Measurements from ENCODE around the gene TMEM203. TPM values are rescaled to one million over a fixed set of nuclear protein-coding genes. Genes with fewer than 3 reads are reported as not detected.

The TMEM203 gene
- total RNA-seq, 1 experiment from 2014 or later: 50.6 TPM

DNA sequence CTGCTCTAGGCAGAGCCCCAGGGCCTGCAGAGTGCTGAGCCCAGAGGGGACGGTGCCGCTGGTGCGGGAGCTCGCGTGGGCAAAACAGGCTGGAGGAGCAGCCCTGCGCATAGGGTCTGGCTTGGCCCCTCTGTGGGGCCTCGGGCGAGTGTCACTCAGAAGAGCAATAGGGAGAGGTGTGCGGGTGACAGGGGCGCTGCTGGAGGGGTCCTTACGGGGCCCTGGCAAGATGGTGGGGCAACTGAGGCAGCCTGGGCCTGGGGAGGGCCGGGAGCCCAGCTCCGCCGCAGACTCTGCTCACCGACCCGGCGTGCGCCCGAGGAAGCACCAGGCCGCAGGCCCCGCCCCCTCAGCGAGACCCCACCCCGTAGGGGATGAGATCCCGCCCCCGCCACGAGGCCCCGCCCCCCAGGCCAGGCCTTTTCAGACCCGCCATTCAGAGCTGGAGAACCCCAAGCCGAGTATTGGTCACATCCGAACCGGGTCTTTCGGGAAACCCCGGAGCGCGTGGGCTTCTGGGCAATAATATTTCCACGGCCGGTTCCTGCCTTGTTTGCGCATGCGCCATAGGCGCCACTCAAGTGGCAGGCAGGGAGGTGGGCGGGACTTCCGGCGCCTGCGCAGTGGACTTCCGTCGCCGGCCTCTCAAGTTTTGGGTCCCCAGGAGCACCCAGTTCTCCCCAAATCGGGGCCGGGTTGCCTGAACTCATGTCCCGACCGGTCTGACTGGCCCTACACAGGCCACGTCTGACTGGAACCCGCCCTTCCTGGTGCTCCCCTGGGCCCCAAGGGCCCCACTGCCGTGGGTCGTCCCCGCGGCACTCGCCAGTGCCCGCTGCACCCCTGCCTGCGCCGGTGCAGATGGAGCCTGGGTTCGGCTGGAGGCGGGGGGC lies 17.9 kb upstream of the TMEM203 start (continued):
- TF ChIP-seq, protein P1, sequence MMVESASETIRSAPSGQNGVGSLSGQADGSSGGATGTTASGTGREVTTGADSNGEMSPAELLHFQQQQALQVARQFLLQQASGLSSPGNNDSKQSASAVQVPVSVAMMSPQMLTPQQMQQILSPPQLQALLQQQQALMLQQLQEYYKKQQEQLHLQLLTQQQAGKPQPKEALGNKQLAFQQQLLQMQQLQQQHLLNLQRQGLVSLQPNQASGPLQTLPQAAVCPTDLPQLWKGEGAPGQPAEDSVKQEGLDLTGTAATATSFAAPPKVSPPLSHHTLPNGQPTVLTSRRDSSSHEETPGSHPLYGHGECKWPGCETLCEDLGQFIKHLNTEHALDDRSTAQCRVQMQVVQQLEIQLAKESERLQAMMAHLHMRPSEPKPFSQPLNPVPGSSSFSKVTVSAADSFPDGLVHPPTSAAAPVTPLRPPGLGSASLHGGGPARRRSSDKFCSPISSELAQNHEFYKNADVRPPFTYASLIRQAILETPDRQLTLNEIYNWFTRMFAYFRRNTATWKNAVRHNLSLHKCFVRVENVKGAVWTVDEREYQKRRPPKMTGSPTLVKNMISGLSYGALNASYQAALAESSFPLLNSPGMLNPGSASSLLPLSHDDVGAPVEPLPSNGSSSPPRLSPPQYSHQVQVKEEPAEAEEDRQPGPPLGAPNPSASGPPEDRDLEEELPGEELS (CRISPR knock-in tag; IDR thresholded peaks at IDR 0.05): peak; percentile 50; the same call in 1 of the 2 replicates
- TF ChIP-seq, protein P2, sequence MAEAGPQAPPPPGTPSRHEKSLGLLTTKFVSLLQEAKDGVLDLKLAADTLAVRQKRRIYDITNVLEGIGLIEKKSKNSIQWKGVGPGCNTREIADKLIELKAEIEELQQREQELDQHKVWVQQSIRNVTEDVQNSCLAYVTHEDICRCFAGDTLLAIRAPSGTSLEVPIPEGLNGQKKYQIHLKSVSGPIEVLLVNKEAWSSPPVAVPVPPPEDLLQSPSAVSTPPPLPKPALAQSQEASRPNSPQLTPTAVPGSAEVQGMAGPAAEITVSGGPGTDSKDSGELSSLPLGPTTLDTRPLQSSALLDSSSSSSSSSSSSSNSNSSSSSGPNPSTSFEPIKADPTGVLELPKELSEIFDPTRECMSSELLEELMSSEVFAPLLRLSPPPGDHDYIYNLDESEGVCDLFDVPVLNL (CRISPR knock-in tag; IDR thresholded peaks at IDR 0.05; ENCODE audit: borderline replicate concordance, low read depth): no peak
- TF ChIP-seq ZNF121 (CRISPR knock-in tag; IDR thresholded peaks at IDR 0.05) (no peak), ZBTB21 (CRISPR knock-in tag; IDR thresholded peaks at IDR 0.05; ENCODE audit: borderline replicate concordance) (peak; percentile 42; the same call in 1 of the 2 replicates), NR1H2 (CRISPR knock-in tag; IDR thresholded peaks at IDR 0.05) (no peak), FOXJ3 (CRISPR knock-in tag; IDR thresholded peaks at IDR 0.05; ENCODE audit: borderline replicate concordance) (no peak), FOXP1 (CRISPR knock-in tag; IDR thresholded peaks at IDR 0.05; ENCODE audit: borderline replicate concordance) (no peak), RORB (CRISPR knock-in tag; IDR thresholded peaks at IDR 0.05) (no peak), ETV6 (CRISPR knock-in tag; IDR thresholded peaks at IDR 0.05) (no peak), KAT7 (CRISPR knock-in tag; IDR thresholded peaks at IDR 0.05; ENCODE audit: borderline replicate concordance) (no peak), CREB1 (CRISPR knock-in tag; IDR thresholded peaks at IDR 0.05) (no peak), SMAD4 (CRISPR knock-in tag; IDR thresholded peaks at IDR 0.05) (no peak), ELF4 (CRISPR knock-in tag; IDR thresholded peaks at IDR 0.05; ENCODE audit: low read depth) (no peak), ESRRA (CRISPR knock-in tag; IDR thresholded peaks at IDR 0.05; ENCODE audit: borderline replicate concordance) (no peak), OVOL2 (CRISPR knock-in tag; IDR thresholded peaks at IDR 0.05; ENCODE audit: borderline replicate concordance) (no peak), TCF7 (CRISPR knock-in tag; IDR thresholded peaks at IDR 0.05; ENCODE audit: low read depth) (no peak), NR2C2 (CRISPR knock-in tag; IDR thresholded peaks at IDR 0.05) (no peak), GABPB1 (CRISPR knock-in tag; IDR thresholded peaks at IDR 0.05) (no peak; the same call in 1 of the 2 replicates), ZNF219 (CRISPR knock-in tag; IDR thresholded peaks at IDR 0.05; ENCODE audit: borderline replicate concordance) (no peak), CBFB (CRISPR knock-in tag; IDR thresholded peaks at IDR 0.05; ENCODE audit: low read depth) (no peak), SMAD3 (CRISPR knock-in tag; IDR thresholded peaks at IDR 0.05; ENCODE audit: borderline replicate concordance) (no peak)
- TF ChIP-seq, protein P3, sequence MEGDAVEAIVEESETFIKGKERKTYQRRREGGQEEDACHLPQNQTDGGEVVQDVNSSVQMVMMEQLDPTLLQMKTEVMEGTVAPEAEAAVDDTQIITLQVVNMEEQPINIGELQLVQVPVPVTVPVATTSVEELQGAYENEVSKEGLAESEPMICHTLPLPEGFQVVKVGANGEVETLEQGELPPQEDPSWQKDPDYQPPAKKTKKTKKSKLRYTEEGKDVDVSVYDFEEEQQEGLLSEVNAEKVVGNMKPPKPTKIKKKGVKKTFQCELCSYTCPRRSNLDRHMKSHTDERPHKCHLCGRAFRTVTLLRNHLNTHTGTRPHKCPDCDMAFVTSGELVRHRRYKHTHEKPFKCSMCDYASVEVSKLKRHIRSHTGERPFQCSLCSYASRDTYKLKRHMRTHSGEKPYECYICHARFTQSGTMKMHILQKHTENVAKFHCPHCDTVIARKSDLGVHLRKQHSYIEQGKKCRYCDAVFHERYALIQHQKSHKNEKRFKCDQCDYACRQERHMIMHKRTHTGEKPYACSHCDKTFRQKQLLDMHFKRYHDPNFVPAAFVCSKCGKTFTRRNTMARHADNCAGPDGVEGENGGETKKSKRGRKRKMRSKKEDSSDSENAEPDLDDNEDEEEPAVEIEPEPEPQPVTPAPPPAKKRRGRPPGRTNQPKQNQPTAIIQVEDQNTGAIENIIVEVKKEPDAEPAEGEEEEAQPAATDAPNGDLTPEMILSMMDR (IDR thresholded peaks at IDR 0.05): no peak
- TF ChIP-seq, protein P4, sequence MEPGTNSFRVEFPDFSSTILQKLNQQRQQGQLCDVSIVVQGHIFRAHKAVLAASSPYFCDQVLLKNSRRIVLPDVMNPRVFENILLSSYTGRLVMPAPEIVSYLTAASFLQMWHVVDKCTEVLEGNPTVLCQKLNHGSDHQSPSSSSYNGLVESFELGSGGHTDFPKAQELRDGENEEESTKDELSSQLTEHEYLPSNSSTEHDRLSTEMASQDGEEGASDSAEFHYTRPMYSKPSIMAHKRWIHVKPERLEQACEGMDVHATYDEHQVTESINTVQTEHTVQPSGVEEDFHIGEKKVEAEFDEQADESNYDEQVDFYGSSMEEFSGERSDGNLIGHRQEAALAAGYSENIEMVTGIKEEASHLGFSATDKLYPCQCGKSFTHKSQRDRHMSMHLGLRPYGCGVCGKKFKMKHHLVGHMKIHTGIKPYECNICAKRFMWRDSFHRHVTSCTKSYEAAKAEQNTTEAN (CRISPR knock-in tag; IDR thresholded peaks at IDR 0.05): 0 out of 2 replicates have a peak, but pooled peaks have one; percentile 12
- TF ChIP-seq, protein P5, sequence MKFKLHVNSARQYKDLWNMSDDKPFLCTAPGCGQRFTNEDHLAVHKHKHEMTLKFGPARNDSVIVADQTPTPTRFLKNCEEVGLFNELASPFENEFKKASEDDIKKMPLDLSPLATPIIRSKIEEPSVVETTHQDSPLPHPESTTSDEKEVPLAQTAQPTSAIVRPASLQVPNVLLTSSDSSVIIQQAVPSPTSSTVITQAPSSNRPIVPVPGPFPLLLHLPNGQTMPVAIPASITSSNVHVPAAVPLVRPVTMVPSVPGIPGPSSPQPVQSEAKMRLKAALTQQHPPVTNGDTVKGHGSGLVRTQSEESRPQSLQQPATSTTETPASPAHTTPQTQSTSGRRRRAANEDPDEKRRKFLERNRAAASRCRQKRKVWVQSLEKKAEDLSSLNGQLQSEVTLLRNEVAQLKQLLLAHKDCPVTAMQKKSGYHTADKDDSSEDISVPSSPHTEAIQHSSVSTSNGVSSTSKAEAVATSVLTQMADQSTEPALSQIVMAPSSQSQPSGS (CRISPR knock-in tag; IDR thresholded peaks at IDR 0.05; ENCODE audit: borderline replicate concordance, low read depth): no peak
- TF ChIP-seq, protein P6, sequence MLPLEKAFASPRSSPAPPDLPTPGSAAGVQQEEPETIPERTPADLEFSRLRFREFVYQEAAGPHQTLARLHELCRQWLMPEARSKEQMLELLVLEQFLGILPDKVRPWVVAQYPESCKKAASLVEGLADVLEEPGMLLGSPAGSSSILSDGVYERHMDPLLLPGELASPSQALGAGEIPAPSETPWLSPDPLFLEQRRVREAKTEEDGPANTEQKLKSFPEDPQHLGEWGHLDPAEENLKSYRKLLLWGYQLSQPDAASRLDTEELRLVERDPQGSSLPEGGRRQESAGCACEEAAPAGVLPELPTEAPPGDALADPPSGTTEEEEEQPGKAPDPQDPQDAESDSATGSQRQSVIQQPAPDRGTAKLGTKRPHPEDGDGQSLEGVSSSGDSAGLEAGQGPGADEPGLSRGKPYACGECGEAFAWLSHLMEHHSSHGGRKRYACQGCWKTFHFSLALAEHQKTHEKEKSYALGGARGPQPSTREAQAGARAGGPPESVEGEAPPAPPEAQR (CRISPR knock-in tag; IDR thresholded peaks at IDR 0.05): no peak
- TF ChIP-seq, protein P7, sequence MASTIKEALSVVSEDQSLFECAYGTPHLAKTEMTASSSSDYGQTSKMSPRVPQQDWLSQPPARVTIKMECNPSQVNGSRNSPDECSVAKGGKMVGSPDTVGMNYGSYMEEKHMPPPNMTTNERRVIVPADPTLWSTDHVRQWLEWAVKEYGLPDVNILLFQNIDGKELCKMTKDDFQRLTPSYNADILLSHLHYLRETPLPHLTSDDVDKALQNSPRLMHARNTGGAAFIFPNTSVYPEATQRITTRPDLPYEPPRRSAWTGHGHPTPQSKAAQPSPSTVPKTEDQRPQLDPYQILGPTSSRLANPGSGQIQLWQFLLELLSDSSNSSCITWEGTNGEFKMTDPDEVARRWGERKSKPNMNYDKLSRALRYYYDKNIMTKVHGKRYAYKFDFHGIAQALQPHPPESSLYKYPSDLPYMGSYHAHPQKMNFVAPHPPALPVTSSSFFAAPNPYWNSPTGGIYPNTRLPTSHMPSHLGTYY (CRISPR knock-in tag; IDR thresholded peaks at IDR 0.05): no peak
- TF ChIP-seq, protein P8, sequence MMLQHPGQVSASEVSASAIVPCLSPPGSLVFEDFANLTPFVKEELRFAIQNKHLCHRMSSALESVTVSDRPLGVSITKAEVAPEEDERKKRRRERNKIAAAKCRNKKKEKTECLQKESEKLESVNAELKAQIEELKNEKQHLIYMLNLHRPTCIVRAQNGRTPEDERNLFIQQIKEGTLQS (CRISPR knock-in tag; conservative IDR thresholded peaks at IDR 0.05): no peak

All from WTC11 (cell line).